Colonic mucosa (tissue), 4 donors: ENCODE results near the gene CLSTN3. TPM values are rescaled to one million over a fixed set of nuclear protein-coding genes. Genes with fewer than 3 reads are reported as not detected.
"Not testable (repeated sequence)": the region's sequence is repeated elsewhere in the genome, so short reads cannot be mapped to it uniquely, and the experiment has no call there.

Experiments
- DNase-seq: peaks from one replicate; pipeline ENCODE4 v3.0.0-alpha.2; 2020
- H3K27ac ChIP-seq: fragments of 200-600 bp; one replicate; pipeline ENCODE4 v1.8.0; 2021
- H3K27me3 ChIP-seq: fragments of 200-600 bp; one replicate; pipeline ENCODE4 v1.8.0; 2021
- H3K36me3 ChIP-seq: fragments of 200-600 bp; one replicate; pipeline ENCODE4 v1.8.0; 2021
- H3K4me1 ChIP-seq: fragments of 200-600 bp; one replicate; pipeline ENCODE4 v1.8.0; 2021; ENCODE audit warnings: mild to moderate bottlenecking
- H3K4me3 ChIP-seq: fragments of 200-600 bp; one replicate; pipeline ENCODE4 v1.8.0; 2021
- H3K9ac ChIP-seq, 2 donors: one replicate each; pipeline ENCODE4 v1.7.0; 2013; ENCODE audit warnings: control low read depth in 2 of 2, low read depth in 2 of 2, low read length in 2 of 2
- H3K9me3 ChIP-seq: fragments of 200-600 bp; one replicate; pipeline ENCODE4 v1.8.0; 2021
- intact Hi-C: fragments of 100-400 bp; cut with DNase I; formaldehyde crosslinking; loops from one replicate; pipeline ENCODE4 v1.14.1; 2022
- total RNA-seq, 2 donors: library from RNA; stranded (reverse); fragmentation: NEBNext Ultra II Directional in 1 of 2; extraction: Animal tissue kit (Norgen Biotek cat#: 25700) in 1 of 2; gene quantifications; one replicate each; pipeline ENCODE4 v1.2.1, GENCODE V29; 2021
- TF ChIP-seq, protein P1 (sequence below): fragments of 200-600 bp; IDR thresholded peaks from one replicate; pipeline ENCODE4 v1.8.0; 2022; ENCODE audit warnings: antibody characterized with exemption, mild to moderate bottlenecking
- donor health status: healthy.
- donor health status: DM: no; HTN: no; CAD: no.
- donor health status: DM: no; HTN: no; CAD: no.

CLSTN3 gene
- total RNA-seq, 2 donors from 2014 or later = 13.6 to 17.0 TPM

DNA sequence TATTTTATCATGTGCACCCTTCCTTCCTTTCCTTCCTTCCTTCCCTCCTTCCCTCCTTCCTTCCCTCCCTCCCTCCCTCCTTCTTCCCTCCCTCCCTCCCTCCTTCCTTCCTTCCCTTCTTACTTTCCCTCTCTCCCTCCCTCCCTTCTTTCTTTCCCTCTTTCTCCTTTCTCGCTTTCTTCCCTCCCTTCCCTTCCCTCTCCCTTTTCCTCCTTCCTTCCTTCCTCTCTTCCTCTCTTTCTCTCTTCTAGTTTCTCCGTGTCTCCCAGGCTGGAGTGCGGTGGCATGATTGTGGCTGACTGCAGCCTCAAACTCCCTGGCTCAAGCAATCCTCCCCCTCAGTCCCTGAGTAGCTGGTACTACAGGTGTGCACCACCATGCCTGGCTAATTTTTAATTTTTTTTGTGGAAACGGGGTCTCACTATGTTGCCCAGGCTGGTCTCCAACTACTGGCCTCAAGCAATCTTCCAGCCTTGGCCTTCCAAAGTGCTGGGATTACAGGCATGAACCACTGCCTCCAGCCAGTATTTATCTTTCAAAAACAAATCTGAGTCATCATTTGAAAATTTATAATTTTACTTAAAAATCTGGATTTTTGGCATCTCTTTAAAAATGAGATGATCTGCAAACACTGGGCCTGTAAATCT, 29.0 kb upstream of the CLSTN3 start:
- no peak for DNase-seq
- Histone ChIP-seq H3K36me3 (peaks cover 3% of the 10 kb centered on the region), H3K4me1 (no peaks in the 10 kb centered on the region), H3K4me3 (no peak overlapping the region), H3K9ac (no peak overlapping the region), H3K9me3 (no peaks in the 10 kb centered on the region), H3K27ac (no peak overlapping the region), H3K27me3 (no peaks in the 10 kb centered on the region)
- TF ChIP-seq, protein P1, sequence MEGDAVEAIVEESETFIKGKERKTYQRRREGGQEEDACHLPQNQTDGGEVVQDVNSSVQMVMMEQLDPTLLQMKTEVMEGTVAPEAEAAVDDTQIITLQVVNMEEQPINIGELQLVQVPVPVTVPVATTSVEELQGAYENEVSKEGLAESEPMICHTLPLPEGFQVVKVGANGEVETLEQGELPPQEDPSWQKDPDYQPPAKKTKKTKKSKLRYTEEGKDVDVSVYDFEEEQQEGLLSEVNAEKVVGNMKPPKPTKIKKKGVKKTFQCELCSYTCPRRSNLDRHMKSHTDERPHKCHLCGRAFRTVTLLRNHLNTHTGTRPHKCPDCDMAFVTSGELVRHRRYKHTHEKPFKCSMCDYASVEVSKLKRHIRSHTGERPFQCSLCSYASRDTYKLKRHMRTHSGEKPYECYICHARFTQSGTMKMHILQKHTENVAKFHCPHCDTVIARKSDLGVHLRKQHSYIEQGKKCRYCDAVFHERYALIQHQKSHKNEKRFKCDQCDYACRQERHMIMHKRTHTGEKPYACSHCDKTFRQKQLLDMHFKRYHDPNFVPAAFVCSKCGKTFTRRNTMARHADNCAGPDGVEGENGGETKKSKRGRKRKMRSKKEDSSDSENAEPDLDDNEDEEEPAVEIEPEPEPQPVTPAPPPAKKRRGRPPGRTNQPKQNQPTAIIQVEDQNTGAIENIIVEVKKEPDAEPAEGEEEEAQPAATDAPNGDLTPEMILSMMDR = no peak
- intact Hi-C loops = no loop called here

DNA sequence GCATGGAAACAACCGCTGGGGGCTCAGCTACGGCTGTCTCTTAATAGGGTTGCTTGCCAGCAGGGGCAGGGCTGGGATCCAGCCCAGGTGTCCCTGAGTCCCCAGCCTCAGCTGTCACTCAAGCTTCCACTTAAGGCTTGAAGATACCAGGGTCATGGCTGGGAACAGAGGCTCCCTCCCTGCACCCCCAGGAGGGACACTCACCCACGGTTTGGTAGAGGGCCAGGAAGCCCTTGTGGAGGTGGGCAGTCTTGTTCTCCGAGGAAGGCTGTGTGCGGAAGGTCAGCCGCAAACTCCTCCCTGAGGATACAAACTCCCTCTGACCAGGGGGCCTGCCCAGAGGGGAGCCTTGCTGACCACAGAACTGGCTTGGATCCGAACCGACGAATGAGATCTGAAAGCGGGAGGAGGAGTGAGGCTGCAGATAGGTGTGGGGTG, 28.5 kb upstream of the CLSTN3 start:
- H3K27me3 ChIP-seq = no peaks in the 10 kb centered on the region
- no peak overlapping the region for H3K9ac ChIP-seq
- H3K4me1 ChIP-seq = no peaks in the 10 kb centered on the region
- no peak overlapping the region for H3K27ac ChIP-seq
- no peak overlapping the region for H3K4me3 ChIP-seq
- DNase-seq = no peak
- H3K36me3 ChIP-seq = peaks cover 3% of the 10 kb centered on the region
- no peaks in the 10 kb centered on the region for H3K9me3 ChIP-seq
- TF ChIP-seq, protein P1 = no peak
- intact Hi-C loops = no loop called here

DNA sequence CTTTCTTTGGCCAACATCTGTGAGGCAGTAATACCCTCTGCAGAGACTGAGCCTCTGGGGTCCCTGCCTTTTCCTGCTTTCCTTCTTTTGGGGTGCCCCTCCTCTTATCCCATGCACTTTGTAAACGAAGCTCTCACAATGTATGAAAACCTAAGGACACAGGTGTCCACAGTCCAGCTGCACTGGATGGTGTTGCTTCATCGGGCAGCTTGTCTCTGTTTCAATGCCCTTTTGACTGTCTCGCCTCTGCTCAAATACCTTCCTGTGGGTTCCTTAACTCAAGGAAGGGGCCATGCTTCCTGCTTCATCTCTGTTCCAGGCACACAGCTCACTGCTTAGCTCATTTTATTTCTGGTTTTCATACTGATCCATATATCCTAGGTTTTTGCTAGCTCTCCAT, 27.6 kb upstream of the CLSTN3 start:
- Histone ChIP-seq H3K36me3 (peaks cover 3% of the 10 kb centered on the region), H3K9me3 (no peaks in the 10 kb centered on the region), H3K4me3 (no peak overlapping the region), H3K4me1 (no peaks in the 10 kb centered on the region), H3K27ac (no peak overlapping the region), H3K9ac (no peak overlapping the region), H3K27me3 (no peaks in the 10 kb centered on the region)
- intact Hi-C loops = no loop called here
- DNase-seq = no peak
- TF ChIP-seq, protein P1 = no peak

DNA sequence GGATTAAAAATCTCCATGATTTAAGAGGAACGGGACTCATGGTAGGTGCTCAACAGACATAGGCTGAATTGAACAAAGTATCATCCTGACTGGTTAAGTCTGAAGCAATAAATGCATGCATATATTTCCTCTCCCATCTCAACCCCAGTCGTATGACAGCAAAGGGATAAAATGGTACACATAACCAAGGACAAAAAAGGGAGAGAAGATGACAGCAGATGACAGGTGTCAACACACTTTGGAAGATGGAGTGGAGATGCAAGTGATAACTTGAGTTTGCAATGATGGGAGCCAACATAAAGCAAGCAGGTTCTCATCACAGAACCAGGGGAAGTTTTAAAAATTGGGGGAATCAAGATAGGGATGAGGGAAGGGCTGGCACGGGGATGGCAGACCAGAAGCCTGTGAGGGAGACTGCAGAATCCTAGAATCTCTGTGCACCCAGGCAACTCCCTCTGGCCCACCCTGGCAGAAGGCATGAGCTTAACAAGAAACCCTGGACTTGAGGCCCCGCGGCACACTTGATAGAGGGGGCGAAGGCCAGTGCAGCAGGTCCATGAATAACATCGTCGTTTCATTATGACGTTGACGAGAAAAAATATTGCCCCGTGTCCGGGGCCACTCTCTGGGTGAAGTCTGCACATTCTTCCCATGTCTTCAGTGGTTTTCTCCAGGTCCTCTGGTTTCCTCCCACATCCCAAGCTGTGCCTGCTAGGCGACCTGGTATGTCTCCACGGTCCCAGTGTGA, 26.2 kb upstream of the CLSTN3 start:
- TF ChIP-seq, protein P1 = no peak
- intact Hi-C loops = no loop called here
- Histone ChIP-seq H3K9me3 (no peaks in the 10 kb centered on the region), H3K27ac (no peak overlapping the region), H3K27me3 (no peaks in the 10 kb centered on the region), H3K9ac (no peak overlapping the region), H3K4me1 (no peaks in the 10 kb centered on the region), H3K4me3 (no peak overlapping the region), H3K36me3 (peaks cover 3% of the 10 kb centered on the region)
- no peak for DNase-seq

DNA sequence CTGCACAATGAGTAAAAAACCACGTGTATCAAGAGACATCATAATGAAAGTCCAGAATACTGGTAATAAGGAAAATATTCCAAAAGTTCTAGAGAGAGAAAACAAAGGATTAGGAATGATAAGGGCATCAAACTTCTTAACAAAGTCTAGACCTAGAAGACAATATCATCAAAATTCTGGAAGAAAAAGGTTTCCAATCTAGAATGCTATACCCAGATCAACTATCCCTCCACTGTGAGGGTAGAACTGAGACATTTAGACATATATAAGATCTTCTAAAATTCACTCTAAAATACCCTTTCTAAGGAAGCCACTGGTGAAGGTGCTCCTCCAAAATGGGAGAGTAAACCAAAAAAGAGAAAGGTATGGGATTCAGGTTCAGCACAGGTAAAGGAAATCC, 24.1 kb upstream of the CLSTN3 start:
- intact Hi-C loops = no loop called here
- Histone ChIP-seq H3K36me3 (peaks cover 3% of the 10 kb centered on the region), H3K9me3 (no peaks in the 10 kb centered on the region), H3K4me3 (no peak overlapping the region), H3K9ac (no peak overlapping the region), H3K4me1 (peaks cover 6% of the 10 kb centered on the region), H3K27me3 (no peaks in the 10 kb centered on the region), H3K27ac (no peak overlapping the region)
- no peak for DNase-seq
- TF ChIP-seq, protein P1 = no peak

DNA sequence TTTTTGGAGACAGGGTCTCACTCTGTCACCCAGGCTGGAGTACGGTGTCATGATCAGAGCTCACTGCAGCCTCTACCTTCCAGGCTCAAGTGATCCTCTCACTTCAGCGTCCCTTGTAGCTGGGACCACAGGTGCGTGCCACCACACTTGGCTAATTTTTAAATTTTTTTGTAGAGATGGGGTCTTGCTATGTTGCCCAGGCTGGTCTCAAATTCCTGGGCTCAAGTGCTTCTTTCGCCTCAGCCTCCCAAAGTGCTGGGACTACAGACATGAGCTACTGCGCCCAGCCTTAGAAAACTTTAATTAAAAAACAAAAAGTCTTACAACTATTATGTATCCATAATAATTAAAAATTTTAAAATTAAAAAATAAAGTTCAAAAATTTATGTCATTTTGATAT, 23.0 kb upstream of the CLSTN3 start:
- peak overlapping the region; percentile 96 for H3K27ac ChIP-seq
- H3K4me3 ChIP-seq, H3K9ac ChIP-seq, intact Hi-C loops, H3K36me3 ChIP-seq, H3K9me3 ChIP-seq, H3K4me1 ChIP-seq, H3K27me3 ChIP-seq, DNase-seq: not testable (repeated sequence)
